ENCODE results near the gene CLMP.
"Not testable (repeated sequence)": the region's sequence is repeated elsewhere in the genome, so short reads cannot be mapped to it uniquely, and the experiment has no call there.

Gene CLMP

GRCh38 chr11:123216249-123216648 lies 21.2 kb upstream of the CLMP start:
- DNase-seq = no peak

DNA sequence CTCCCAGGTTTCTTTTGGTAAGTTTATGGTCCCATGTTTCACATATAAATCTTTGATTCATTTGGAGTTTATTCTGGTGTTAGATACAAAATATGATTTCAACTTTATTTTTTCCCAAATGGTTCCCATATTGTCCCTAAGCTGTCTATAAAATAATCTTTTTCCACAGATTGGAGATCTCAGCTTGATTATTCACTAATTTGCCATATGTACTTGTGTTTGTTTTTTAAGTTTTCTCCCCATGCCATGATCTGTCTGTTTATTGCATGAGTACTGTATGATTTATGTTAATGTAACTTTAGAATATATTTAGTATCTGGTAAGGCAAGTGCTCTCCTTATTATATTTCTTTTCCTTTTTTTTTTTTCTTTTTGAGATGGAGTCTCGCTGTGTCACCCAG lies 19.9 kb upstream of the CLMP start:
- DNase-seq = no peak

DNA sequence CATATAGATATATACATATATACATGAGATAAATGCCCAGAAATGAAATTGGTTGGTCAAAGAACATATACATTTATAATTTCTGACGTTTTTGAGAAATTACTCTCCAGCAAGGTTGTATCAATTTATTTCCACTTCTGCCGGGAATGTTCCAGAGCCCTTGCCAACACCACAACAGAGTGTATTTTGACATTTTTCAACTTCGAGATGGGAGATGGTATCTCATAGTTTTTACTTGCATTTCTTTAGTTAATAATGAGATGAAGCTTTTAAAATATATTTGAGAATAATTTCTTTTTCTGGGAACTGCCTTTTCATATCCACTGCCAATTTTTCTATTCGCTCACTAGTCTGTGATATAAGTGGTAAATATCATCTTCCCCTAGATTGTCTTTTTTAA lies 19.3 kb upstream of the CLMP start:
- no peak for DNase-seq

GRCh38 chr11:123213307-123213771 lies 18.3 kb upstream of the CLMP start:
- DNase-seq = no peak

DNA sequence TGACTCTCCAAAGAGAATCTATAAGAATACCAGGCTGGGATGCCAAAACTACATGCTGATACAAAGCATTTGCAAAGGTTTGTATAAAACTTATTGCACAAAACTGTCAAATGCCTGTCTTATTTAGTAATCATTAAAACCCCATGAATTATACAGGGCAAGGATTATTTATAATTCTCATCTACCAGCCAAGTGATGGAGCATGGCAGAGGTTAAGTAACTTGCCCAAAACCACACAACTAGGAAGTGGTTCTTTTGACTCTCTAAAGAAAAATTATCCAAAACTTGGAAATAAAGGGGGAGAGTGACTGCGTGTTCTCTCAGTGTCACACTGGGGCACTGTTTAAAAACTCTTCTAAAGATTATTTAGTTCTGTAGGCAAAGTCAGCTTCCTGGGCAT lies 17.4 kb upstream of the CLMP start:
- DNase-seq = no peak

DNA sequence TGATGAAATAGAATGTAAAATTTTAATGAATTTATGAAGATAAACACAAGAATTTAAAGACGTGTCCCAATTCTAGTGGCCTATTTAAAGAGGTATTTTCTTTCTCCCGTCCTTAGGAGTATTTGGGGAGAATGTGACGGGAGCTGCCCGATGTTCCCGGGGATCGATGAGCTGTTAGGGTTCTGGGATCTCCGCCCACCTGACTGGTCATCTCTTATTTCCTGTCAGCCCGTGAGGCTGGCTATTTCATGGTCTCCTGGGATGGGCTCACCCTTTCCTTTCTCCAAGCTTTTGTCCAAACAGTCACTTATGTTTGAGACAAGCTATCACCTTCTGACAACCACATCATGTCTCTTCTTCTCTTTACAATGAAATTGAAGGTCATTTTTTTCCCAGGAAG lies 16.9 kb upstream of the CLMP start:
- no peak for DNase-seq

DNA sequence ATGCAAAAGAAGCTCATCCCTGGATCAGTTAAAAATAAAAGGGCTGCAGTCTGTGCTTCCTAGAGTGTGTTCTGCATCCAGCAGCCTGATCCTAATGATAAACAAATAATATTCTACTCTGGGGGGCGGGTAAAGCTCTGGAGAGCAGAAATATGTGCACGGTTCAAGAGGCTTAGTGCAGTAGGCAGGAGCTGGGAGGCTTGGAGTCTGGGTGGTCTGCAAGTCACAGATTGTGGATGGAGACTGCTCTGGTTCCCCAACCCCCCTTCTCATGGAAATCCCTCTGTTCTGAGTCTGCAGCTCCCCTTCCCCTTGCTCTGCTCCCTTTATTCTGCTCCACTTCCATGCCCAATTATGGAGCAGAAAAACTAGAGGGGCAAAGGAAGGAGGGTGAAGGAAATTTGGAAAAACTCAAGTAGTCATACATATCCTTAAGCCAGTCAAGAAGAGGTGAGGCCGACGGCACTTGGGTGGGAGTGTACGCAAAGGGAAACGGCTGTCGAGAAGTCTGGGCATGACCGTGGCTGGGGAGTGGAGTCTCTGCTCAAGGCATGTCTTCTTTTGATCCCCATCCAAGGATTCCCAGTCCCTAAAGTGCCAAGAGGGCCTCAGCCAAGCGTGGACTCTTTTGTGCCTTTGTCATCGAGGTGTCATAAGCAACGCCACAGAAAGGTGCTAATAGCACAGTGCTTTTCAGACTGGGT lies 16.3 kb upstream of the CLMP start:
- no peak for DNase-seq

DNA sequence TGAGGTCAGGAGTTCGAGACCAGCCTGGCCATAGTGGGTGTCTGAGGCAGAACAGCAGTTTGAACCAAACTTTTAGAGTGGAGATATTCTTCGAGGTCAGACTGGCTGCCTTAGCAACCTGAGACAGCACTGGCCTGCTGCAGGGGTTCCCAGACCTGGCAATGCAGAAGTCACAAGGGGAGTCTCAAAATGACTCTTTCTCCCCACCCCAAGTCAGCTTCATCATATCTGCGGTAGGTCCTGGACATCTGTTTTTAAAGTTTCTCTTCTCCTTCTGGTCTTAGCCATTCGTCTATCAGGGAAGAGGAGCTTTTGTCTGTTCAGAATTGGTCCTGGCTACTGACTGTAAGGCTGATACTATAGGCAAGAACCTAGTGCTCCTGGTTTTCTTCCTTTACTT lies 14.5 kb upstream of the CLMP start:
- DNase-seq = no peak

DNA sequence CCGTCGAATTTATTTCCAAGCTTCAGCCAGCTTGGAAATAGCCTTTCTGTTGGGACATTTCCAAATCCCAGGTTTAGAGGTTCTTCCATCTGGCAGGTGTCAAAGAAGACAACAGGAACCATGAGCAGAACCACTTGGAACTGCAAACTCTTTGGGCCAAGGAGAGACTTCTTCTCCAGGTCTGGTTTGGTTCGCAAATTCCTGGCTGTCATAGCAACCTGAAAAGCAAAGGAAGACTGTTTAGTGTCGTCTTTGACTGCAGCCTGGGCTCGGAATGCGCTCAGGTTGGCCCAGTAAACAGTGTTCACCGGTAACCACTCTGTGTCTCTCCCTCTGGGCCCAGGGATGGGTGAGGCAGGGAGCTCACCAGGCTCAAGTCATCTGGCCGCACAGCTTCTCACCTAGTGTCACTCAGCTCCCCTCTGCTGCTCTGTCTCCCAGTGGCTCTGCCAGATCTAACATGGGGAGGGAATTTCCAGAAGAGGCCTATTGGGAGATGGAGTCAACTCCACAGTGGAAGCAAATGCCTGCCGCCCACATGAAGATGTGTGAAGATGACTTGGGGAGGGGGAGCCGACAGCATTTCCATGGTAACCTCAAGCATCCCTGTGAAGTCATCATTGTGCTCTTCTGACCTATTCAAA lies 11.9 kb upstream of the CLMP start:
- no peak for DNase-seq

DNA sequence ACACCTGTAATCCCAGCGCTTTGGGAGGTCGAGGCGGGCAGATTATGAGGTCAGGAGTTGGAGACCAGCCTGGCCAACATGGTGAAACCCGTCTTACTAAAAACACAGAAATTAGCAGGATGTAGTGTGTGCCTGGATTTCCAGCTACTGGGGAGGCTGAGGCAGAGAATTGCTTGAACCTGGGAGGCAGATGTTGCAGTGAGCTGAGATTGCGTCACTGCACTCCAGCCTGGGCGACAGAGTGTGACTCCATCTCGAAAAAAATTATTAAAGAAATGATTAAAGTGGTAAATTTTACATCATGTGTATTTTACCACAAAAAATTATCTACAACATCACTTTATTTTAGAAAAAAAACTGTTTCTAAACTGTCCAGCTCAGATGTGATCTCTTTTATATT lies 11.0 kb upstream of the CLMP start:
- not testable (repeated sequence) for DNase-seq

DNA sequence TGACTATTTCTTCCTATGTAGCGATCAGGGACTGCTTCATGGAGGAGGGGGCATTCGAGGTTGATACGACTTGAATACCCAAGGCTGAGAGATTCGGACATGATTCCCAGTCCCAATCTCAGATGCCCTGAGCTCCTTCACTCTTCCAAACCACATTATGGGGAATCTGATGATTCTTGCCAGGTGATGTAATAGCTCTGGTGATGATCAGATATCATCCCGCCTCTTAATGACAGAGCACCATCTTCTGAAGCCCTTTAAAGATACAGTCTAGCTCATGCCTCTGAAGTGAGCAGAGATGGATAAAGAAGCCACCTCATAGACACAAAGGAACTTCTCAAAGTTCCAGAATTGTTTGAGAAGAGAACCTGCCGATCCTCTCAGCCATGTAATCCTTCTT lies 8.9 kb upstream of the CLMP start:
- DNase-seq = no peak

DNA sequence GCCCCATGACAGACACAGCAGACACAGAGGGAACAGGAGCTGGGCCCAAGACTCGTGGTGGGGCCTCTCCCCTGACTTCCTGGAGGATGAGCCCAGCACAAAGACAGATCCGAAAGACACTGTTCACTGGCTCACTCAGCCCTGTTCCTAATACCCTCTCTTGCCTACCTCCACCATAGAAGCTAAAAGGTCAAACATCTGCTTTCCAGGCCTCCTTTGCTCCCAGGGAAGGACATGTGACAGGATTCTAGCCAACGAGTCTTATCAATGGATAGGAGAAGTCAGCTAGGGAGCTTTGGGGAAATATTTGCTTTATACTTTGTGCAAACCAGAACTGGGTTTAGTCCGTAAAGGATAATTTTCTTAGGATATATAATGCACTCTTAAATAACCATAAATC lies 8.4 kb upstream of the CLMP start:
- DNase-seq = no peak

DNA sequence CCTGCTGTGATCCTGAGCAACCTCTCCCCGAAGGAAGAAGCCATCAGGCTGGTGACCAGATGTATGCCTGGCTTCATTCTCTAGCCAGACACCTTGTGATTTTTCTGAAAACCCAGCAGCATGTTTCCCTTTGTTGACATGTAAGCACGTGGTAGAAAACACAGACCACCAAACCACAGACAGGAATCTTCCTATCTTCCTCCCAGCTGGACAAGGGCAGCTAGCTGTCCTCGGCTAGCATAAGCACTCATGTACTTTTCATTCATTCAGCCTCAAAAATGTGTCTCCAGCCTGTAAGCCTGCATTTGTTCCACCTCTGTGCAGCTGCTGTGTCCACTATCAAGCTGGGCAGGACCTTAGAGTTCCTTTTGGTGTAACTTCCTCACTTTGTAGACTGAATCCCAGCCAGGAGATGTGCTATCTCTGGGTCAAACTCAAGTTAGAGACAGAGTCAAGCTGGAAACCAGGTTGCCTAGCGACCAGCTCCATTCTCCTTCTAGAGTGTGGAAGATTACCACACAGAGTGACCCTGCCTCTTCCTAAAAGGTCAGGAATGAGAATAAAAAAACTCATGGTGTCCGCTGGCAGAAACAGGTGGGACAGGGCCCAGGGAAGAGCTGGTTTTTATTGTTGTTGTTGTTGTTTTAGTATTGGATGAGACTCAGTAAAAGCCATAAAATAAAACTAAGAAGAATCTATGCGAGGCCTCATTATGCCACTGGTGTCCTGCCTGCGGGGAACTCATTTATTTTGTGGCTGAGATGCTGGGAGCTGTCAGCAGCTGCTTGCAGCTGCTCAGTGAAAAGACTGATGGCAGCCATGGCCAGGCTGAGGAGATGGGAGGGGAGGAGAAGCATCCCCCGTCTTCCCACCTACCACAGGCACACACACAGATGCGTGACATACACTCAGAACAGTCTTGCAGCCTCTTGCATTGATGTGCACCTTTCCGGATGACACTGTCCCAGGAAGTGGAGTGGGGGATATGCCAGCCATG lies 7.4 kb upstream of the CLMP start:
- DNase-seq = no peak

- DNase-seq = no peak
Observed at GRCh38 chr11:123200264-123200663, 5.2 kb upstream of the CLMP start.

DNA sequence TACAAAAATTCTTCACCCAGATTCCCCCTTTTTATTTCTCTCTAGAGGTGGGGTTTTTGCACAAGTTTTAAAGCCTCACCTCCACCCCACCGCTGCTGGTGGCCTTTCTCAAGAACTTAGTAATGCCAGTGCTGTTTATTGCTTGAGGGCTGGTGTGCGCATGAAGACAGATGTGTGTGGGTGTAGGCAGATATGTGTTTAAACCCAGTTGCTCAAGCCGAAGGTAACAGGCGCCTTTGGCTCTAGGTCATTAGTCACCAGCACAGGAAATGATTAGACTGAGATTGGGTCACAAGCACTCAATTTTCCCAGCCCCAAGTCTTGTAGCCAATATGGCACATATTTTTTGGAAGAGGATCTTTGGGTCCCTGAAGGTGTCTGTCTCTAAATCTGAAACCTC lies 2.7 kb upstream of the CLMP start:
- DNase-seq = no peak

GRCh38 chr11:123196060-123196714 lies 1.1 kb upstream of the CLMP start:
- DNase-seq = no peak

DNA sequence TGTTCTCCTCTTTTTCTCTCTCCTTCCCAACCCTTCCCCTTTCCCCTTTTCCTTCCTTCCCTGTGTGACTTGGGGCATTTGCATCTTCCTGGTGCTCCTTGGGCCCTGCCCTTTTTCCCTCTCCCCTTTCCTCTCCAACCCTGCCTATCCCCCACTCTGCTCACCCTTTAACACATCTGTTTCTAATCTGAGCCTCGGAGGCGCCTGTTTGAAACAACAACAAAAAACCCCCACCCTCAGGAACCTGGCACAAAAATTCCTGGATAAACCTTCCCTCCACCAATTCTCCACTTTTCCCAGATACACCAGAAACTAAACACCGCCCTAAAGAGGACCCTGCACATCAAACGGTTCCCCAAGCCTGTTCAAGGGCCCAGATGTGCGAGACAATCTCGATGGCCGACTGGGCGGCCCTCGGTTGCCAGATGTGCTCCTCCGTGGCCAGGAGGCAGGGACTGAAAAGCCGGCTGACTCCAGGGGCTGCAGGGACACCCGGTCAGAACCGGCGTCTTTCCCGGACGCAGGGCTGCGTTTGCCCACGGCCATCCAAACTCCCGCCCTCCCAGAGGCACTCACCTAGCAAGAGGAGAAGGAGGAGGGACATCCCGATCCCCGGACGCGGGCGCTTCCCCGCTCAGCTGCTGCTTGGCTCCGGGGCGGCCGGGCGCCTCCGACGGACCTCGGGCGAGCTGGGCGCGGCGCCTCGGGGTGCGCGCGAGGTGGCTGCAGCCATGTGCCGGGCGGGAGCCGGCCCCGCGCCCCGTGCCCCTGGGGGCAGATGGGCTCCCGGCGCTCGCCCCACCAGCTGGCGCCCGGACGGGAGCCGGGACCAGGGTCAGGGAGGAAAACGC lies 486 bp downstream of the CLMP start:
- DNase-seq = no peak

DNA sequence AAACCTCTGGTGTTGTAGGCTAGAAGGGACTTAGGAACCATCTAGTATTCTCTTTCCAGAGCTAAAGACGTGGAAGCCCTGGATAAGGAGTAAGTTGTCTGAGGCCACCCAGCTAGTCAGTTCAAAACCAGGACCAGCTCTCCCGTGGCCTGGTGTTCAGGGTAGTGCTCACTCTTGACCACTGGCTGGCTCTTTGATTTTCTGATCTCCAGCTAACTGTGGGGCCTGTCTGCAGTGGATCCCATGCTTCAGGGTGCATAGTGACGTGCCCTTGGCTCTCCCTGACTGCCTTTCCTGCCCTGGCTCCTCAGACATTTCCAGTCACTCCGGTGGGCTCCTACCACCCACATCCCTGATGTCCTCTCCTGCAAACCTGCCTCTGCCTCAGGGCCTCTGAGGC lies 1.3 kb downstream of the CLMP start:
- DNase-seq = no peak

DNA sequence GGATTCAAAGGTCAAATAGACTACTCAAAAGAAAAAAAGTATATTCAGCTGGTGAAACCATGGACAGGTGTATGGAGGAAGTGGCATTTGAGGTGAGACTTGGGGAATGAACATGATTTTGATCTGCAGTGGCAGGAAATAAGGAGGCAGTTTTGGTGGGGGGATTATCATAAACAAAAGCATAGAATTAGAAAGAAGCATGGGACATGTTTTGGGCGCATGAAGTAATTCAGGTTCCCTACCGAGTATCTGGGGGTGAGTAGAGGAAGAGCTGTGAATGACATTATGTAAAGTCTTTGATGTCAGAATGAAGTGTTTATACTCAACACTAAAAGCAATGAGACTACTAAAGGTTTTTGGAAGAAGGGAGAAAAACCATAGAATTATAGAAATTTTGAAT lies 3.1 kb downstream of the CLMP start:
- no peak for DNase-seq

DNA sequence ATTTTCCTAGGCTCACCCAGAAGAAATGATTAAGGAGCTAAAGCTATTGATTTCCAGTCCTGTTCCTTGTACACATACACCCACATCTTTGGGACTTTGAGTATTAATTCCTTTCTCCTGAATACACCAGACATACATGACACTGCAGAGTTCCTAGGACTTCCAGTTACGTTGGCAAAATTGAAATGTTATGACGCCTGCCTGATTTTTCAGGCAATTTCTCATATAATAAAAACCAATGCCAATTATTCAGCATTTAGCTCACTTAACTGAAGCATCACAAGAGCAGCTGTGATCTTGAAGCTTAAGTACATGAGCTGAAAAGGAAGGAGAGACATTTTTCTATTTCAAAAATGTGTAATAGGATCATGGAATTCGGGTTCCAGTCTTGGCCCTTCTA lies 4.5 kb downstream of the CLMP start:
- no peak for DNase-seq

- no peak for DNase-seq
Observed at GRCh38 chr11:123188508-123189165, 6.4 kb downstream of the CLMP start.
